K562 (cell line): ENCODE measurements around the gene CSAG2.
A peak's percentile ranks its signal among the peaks of the same experiment; 100 is the strongest.

Experiments
- CHD1 ChIP-seq: fragments of 200-600 bp; sonication (generic); IDR thresholded peaks from one replicate; pipeline ENCODE4 v1.6.1; 2012; ENCODE audit warnings: mild to moderate bottlenecking, moderate library complexity, low read length, inconsistent platforms
- CTCF ChIP-seq, 3 experiments: IDR thresholded peaks in 2 of 3; conservative IDR thresholded peaks in 1 of 3; 2 replicates each; pipeline ENCODE4 v1.5.1; 2011 to 2012; ENCODE audit warnings: low read length in 3 of 3, mild to moderate bottlenecking in 3 of 3, control low read depth in 2 of 3, improper control_type of control experiment in 1 of 3, inconsistent platforms in 1 of 3, low read depth in 1 of 3, mixed read lengths in 1 of 3, moderate library complexity in 1 of 3; ENCODE audit not compliant: insufficient read depth in 2 of 3
- EP300 ChIP-seq: IDR thresholded peaks from 2 replicates; pipeline ENCODE4 v1.6.1; 2012; ENCODE audit warnings: low read length, improper control_type of control experiment
- HDAC1 ChIP-seq, 2 experiments: fragments of 450-650 bp; IDR thresholded peaks; 2 replicates each; pipeline ENCODE4 v1.6.1; 2016 to 2017; ENCODE audit warnings: inconsistent platforms in 1 of 2, mild to moderate bottlenecking in 1 of 2, moderate library complexity in 1 of 2
- HMG20A ChIP-seq: fragments of 450-650 bp; formaldehyde crosslinking; conservative IDR thresholded peaks from 2 replicates; pipeline ENCODE4 v1.4.0; 2020; ENCODE audit warnings: mild to moderate bottlenecking, mixed read lengths
- YY1 ChIP-seq, 3 experiments: IDR thresholded peaks; 2 replicates each; pipeline ENCODE4 v1.6.1; 2011; ENCODE audit warnings: low read length in 2 of 3, mild to moderate bottlenecking in 2 of 3, moderate library complexity in 2 of 3, borderline replicate concordance in 1 of 3, control low read depth in 1 of 3, low read depth in 1 of 3; ENCODE audit not compliant: insufficient read depth in 3 of 3, insufficient replicate concordance in 2 of 3, control insufficient read depth in 1 of 3, insufficient read length in 1 of 3; ENCODE audit errors: extremely low read depth in 1 of 3

- no peak for TF ChIP-seq HDAC1 (IDR thresholded peaks at IDR 0.05)
- TF ChIP-seq YY1 (IDR thresholded peaks at IDR 0.05; ENCODE audit: borderline replicate concordance in 1 of 3, control insufficient read depth in 1 of 3, extremely low read depth in 1 of 3, insufficient read depth in 3 of 3, insufficient read length in 1 of 3, insufficient replicate concordance in 2 of 3, low read depth in 1 of 3, low read length in 2 of 3), result no peak
- TF ChIP-seq CHD1, result no peak
- TF ChIP-seq HMG20A (CRISPR knock-in tag), result no peak
- TF ChIP-seq CTCF (IDR thresholded peaks at IDR 0.05 in 2 of 3, conservative IDR thresholded peaks at IDR 0.05 in 1 of 3; ENCODE audit: insufficient read depth in 2 of 3, low read depth in 1 of 3, low read length in 3 of 3), result peak; percentile 28 to 63 (median 32); a peak in 4 of 6 replicates
- no peak for TF ChIP-seq EP300
Measured at GRCh38 chrX:152658302-152658701, 50.8 kb downstream of the CSAG2 start.
